ENCODE data around the gene MAP4K4.

The MAP4K4 gene

GRCh38 chr2:101901241-101901640, 203.7 kb downstream of the MAP4K4 start:
- TF ChIP-seq CTCF (IDR thresholded peaks at IDR 0.05; ENCODE audit: low read depth, low read length) = no peak
- DNase-seq (ENCODE audit: extremely low read depth, low read depth) = no peak

- TF ChIP-seq CTCF (IDR thresholded peaks at IDR 0.05; ENCODE audit: low read depth, low read length) = no peak
- DNase-seq (ENCODE audit: extremely low read depth, low read depth) = no peak
Observed at GRCh38 chr2:101902169-101902568, 204.7 kb downstream of the MAP4K4 start.

- TF ChIP-seq CTCF (IDR thresholded peaks at IDR 0.05; ENCODE audit: low read depth, low read length) = no peak
Observed at GRCh38 chr2:101904916-101905315, 207.4 kb downstream of the MAP4K4 start.

GRCh38 chr2:101905746-101906336, 208.3 kb downstream of the MAP4K4 start:
- TF ChIP-seq CTCF (IDR thresholded peaks at IDR 0.05; ENCODE audit: low read depth, low read length) = no peak
- no peak for DNase-seq (ENCODE audit: extremely low read depth, low read depth)

More at GRCh38 chr2:101904916-101905315, 207.4 kb downstream of the MAP4K4 start:
- no peak for DNase-seq (ENCODE audit: extremely low read depth, low read depth)

- no peak for TF ChIP-seq CTCF (IDR thresholded peaks at IDR 0.05; ENCODE audit: low read depth, low read length)
- no peak for DNase-seq (ENCODE audit: extremely low read depth, low read depth)
Observed at GRCh38 chr2:101909760-101910159, 212.3 kb downstream of the MAP4K4 start.

- no peak for TF ChIP-seq CTCF (IDR thresholded peaks at IDR 0.05; ENCODE audit: low read depth, low read length)
- DNase-seq (ENCODE audit: extremely low read depth, low read depth) = no peak
Observed at GRCh38 chr2:101912545-101912944, 215.0 kb downstream of the MAP4K4 start.

GRCh38 chr2:101921319-101921952, 223.9 kb downstream of the MAP4K4 start:
- no peak for DNase-seq (ENCODE audit: extremely low read depth, low read depth)

More at GRCh38 chr2:101921319-101921952, 223.9 kb downstream of the MAP4K4 start:
- no peak for TF ChIP-seq CTCF (IDR thresholded peaks at IDR 0.05; ENCODE audit: low read depth, low read length)

All from AG09319 (cell line).